HAP-1 (cell line): ENCODE measurements around the gene CTNS.
"Not testable (repeated sequence)": the region's sequence is repeated elsewhere in the genome, so short reads cannot be mapped to it uniquely, and the experiment has no call there.

Experiments
- DNase-seq, 2 experiments: peaks; one replicate each; pipeline ENCODE4 v3.0.0-alpha.2; 2016 to 2020; ENCODE audit warnings: low spot score in 2 of 2
- H3K27me3 ChIP-seq: fragments of 250-450 bp; sonication (Bioruptor Pico); 2 replicates; pipeline ENCODE4 v1.5.1; 2020; ENCODE audit warnings: low read depth, mild to moderate bottlenecking, moderate library complexity
- H3K36me3 ChIP-seq: fragments of 250-450 bp; sonication (Bioruptor Pico); replicated peaks from 2 replicates; pipeline ENCODE4 v1.5.1; 2020; ENCODE audit warnings: mild to moderate bottlenecking
- H3K4me1 ChIP-seq: fragments of 250-450 bp; sonication (Bioruptor Pico); 2 replicates; pipeline ENCODE4 v1.5.1; 2020; ENCODE audit warnings: mild to moderate bottlenecking
- H3K4me3 ChIP-seq: fragments of 250-450 bp; sonication (Bioruptor Pico); 2 replicates; pipeline ENCODE4 v1.5.1; 2020; ENCODE audit warnings: mild to moderate bottlenecking, moderate library complexity
- H3K9me3 ChIP-seq: fragments of 250-450 bp; sonication (Bioruptor Pico); 2 replicates; pipeline ENCODE4 v1.5.1; 2020; ENCODE audit warnings: mild to moderate bottlenecking, moderate library complexity
- in situ Hi-C: fragments of 300-500 bp; cut with MboI; formaldehyde crosslinking; loops from 3 replicates; pipeline ENCODE4 v1.14.3; 2020; ENCODE audit warnings: low sequenced_read_pairs, inconsistent platforms, mixed read lengths

CTNS gene

GRCh38 chr17:3690094-3690715, 53.6 kb downstream of the CTNS start:
- H3K27me3 ChIP-seq = no peaks in the 10 kb centered on the region
- H3K4me3 ChIP-seq = no peak overlapping the region
- no peaks in the 10 kb centered on the region for H3K36me3 ChIP-seq
- H3K9me3 ChIP-seq = no peaks in the 10 kb centered on the region
- peaks cover 15% of the 10 kb centered on the region for H3K4me1 ChIP-seq
- in situ Hi-C loops = no loop called here
- DNase-seq = no peak

GRCh38 chr17:3691617-3692067, 55.1 kb downstream of the CTNS start:
- H3K36me3 ChIP-seq = no peaks in the 10 kb centered on the region
- no peak for DNase-seq
- H3K4me3 ChIP-seq = no peak overlapping the region
- no peaks in the 10 kb centered on the region for H3K9me3 ChIP-seq
- H3K27me3 ChIP-seq = no peaks in the 10 kb centered on the region
- in situ Hi-C loops = no loop called here
- H3K4me1 ChIP-seq = peaks cover 24% of the 10 kb centered on the region

DNA sequence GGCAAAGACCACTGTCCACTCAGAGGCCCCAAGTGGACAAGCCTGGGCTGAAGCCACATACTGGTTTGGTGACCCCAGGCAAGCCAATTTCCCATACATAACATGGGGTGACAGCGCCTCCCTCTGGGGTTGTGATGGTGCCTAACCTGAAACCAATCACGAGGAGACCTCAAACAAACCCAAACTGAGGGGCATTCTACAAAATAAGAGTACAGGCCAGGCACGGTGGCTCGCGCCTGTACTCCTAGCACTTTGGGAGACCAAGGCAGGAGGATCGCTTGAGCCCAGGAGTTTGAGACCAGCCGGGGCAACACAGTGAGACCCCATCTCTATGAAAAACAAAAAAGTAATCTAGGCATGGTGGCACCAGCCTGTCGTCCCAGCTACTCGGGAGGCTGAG, 55.8 kb downstream of the CTNS start:
- DNase-seq = no peak
- peaks cover 24% of the 10 kb centered on the region for H3K4me1 ChIP-seq
- H3K9me3 ChIP-seq = no peaks in the 10 kb centered on the region
- in situ Hi-C loops = no loop called here
- H3K27me3 ChIP-seq = no peaks in the 10 kb centered on the region
- H3K36me3 ChIP-seq = no peaks in the 10 kb centered on the region
- H3K4me3 ChIP-seq = no peak overlapping the region

- Histone ChIP-seq H3K4me3 (no peak overlapping the region), H3K27me3 (no peaks in the 10 kb centered on the region), H3K36me3 (no peaks in the 10 kb centered on the region), H3K9me3 (no peaks in the 10 kb centered on the region), H3K4me1 (peaks cover 24% of the 10 kb centered on the region)
- in situ Hi-C loops = no loop called here
- DNase-seq = no peak
Measured at GRCh38 chr17:3693141-3693540, 56.6 kb downstream of the CTNS start.

DNA sequence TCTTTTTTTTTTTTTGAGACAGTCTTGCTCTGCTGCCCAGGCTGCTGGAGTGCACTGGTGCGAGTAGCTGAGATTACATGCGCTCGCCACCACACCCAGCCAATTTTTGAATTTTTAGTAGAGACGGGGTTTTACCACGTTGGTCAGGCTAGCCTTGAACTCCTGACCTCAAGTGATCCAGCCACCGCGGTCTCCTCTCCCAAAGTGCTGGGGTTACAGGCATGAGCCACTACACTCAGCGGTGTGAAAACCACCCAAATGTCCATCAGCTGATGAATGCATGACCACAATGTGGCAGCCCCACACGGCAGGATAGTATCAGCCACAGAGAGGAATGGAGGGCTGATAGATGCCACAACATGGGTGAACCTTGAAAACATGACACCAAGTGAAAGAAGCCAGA, 57.3 kb downstream of the CTNS start:
- no peaks in the 10 kb centered on the region for H3K9me3 ChIP-seq
- H3K27me3 ChIP-seq = no peaks in the 10 kb centered on the region
- in situ Hi-C loops = no loop called here
- peaks cover 24% of the 10 kb centered on the region for H3K4me1 ChIP-seq
- DNase-seq = no peak
- no peaks in the 10 kb centered on the region for H3K36me3 ChIP-seq
- H3K4me3 ChIP-seq = no peak overlapping the region

GRCh38 chr17:3695129-3695722, 58.7 kb downstream of the CTNS start:
- Histone ChIP-seq H3K9me3 (no peaks in the 10 kb centered on the region), H3K4me1 (peaks cover 24% of the 10 kb centered on the region), H3K27me3 (no peaks in the 10 kb centered on the region), H3K36me3 (no peaks in the 10 kb centered on the region), H3K4me3 (peak overlapping the region; percentile 40)
- no peak for DNase-seq
- in situ Hi-C loops = no loop called here

GRCh38 chr17:3695723-3696411, 59.3 kb downstream of the CTNS start, which contains the start of gene P2RX5:
Gene P2RX5 (minus strand): TSS chr17:3696155. CDS start chr17:3696005, 150 bp downstream.
- no peaks in the 10 kb centered on the region for H3K9me3 ChIP-seq
- H3K27me3 ChIP-seq = no peaks in the 10 kb centered on the region
- peak; percentile 5 to 70 for DNase-seq
- in situ Hi-C loops = no loop called here
- H3K4me1 ChIP-seq = peaks cover 28% of the 10 kb centered on the region
- H3K4me3 ChIP-seq = peak within 1 kb of the TSS; percentile 40
- no peaks in the 10 kb centered on the region for H3K36me3 ChIP-seq

GRCh38 chr17:3697103-3697476, 60.5 kb downstream of the CTNS start:
- Histone ChIP-seq H3K27me3 (no peaks in the 10 kb centered on the region), H3K4me3 (no peak overlapping the region), H3K9me3 (no peaks in the 10 kb centered on the region), H3K4me1 (peaks cover 30% of the 10 kb centered on the region), H3K36me3 (no peaks in the 10 kb centered on the region)
- no peak for DNase-seq
- in situ Hi-C loops = no loop called here

DNA sequence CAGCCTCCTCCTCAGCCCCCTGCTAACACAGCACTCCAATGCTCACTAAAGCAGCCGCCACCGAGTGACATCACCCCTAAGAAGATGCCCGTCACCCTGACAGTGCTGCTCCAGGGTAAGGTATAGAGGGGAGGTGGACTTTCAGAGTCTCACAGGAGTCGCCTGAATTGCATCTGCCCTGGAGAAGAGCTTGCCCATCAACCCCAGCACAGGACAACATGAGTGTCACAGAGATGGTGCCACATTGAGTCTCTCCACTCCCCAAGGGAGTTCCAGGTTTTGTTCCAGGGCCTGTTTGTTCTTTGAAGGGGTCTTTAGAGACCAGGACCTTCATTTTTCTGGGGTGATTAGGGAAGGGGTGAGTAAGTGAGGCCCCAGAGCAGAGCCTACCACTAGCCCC, 61.6 kb downstream of the CTNS start:
- Histone ChIP-seq H3K4me1 (peaks cover 28% of the 10 kb centered on the region), H3K4me3 (no peak overlapping the region), H3K9me3 (no peaks in the 10 kb centered on the region), H3K27me3 (no peaks in the 10 kb centered on the region), H3K36me3 (no peaks in the 10 kb centered on the region)
- DNase-seq = no peak
- in situ Hi-C loops = no loop called here

DNA sequence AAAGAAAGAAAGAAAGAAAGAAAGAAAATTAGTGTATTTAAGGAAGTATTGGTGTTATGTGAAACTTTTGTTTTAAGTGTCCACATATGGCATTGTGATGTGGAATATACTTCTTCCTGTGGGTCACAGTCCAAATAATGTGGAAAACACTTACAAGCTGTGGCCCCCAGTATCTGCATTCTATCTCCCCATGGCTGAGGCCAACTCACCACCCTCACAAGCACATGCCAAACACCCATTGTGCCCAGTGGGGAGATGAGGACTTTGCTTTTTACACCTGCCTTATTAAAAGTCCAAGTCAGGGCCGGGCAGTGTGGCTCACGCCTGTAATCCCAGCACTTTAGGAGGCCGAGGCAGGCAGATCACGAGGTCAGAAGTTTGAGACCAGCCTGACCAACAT, 63.4 kb downstream of the CTNS start:
- in situ Hi-C loops = no loop called here
- no peak for DNase-seq

DNA sequence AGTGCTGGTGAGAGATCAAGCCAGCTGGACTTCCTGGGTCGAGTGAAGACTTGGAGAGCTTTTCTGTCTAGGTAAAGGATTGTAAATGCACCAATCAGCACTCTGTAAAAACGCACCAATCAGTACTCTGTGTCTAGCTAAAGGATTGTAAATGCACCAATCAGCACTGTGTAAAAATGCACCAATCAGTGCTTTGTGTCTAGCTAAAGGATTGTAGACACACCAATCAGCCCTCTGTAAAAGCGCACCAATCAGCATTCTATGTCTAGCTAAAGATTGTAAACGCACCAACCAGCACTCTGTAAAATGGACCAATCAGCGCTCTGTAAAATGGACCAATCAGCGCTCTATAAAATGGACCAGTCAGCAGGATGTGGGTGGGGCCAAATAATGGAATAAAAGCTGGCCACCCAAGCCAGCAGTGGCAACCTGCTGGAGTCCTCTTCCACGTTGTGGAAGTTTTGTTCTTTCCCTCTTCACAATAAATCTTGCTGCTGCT, 65.5 kb downstream of the CTNS start:
- H3K36me3 ChIP-seq, H3K9me3 ChIP-seq, in situ Hi-C loops, H3K4me1 ChIP-seq, DNase-seq, H3K27me3 ChIP-seq, H3K4me3 ChIP-seq: not testable (repeated sequence)

More for the DNA sequence above, 63.4 kb downstream of the CTNS start:
- Histone ChIP-seq H3K27me3 (no peaks in the 10 kb centered on the region), H3K4me1 (peaks cover 17% of the 10 kb centered on the region), H3K36me3 (no peaks in the 10 kb centered on the region), H3K4me3 (no peak overlapping the region), H3K9me3 (no peaks in the 10 kb centered on the region)

DNA sequence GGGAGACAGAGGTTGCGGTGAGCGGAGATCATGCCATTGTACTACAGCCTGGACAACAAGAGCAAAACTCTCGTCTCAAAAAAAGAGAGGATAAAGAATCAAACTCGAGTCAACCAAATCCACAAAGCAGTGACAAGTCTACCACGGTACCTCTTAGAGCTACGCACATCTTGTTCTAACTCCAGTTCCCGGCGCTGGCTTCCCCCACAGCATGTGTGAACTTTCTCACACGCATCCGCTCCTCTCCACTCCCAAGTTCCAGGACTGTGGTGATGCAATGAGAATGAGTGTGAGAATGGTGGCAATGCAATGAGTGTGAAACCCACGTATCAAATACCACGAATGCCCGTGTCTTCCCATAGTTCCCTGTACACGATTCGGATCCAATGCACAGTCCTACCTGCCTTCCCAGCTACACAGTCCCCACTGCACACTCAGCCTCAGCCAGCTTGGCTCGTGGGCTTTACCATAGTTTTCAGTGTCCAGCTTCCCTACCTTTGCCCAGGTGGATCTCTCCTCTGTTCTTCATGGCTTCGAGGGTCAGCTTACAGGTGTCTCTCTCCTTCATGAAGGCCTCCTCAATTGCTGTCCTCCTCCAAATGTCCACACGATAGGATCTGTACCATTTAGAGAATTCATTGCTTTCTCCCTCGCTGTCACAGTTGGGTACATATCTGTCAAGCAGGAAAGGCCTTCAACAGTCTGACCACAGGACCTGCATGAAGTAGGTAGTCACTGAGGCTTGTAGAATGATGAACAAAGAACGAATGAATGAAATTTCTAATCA, 68.6 kb downstream of the CTNS start:
- in situ Hi-C loops = no loop called here
- Histone ChIP-seq H3K4me3 (no peak overlapping the region), H3K27me3 (no peaks in the 10 kb centered on the region), H3K9me3 (no peaks in the 10 kb centered on the region), H3K4me1 (peaks cover 6% of the 10 kb centered on the region), H3K36me3 (no peaks in the 10 kb centered on the region)
- no peak for DNase-seq

- in situ Hi-C loops = not testable (repeated sequence)
Measured at GRCh38 chr17:3705718-3705984, 69.1 kb downstream of the CTNS start.

DNA sequence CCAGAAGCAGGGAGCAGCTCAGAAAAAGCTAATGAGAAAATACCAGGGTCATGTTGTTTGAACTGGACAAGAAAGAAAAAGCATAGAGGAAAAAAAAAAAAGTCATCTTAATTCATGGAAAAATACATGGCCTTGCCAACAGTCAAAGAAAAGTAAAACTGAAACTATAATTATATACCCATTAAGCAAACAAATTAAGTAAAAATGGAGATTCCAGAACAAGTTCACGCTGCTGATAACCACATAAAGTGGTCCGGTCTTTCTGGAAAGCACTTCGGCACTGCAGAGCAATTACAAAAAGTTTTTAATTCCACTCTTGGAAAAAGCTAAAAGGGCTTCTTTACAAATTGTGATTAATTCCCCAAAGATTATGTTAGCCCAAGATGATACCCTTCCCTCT, 71.8 kb downstream of the CTNS start:
- in situ Hi-C loops = no loop called here
- no peak for DNase-seq

More at GRCh38 chr17:3705718-3705984, 69.1 kb downstream of the CTNS start:
- not testable (repeated sequence) for H3K27me3 ChIP-seq, H3K9me3 ChIP-seq, DNase-seq, H3K4me3 ChIP-seq, H3K4me1 ChIP-seq, H3K36me3 ChIP-seq

More for the DNA sequence above, 71.8 kb downstream of the CTNS start:
- H3K9me3 ChIP-seq = no peaks in the 10 kb centered on the region
- H3K36me3 ChIP-seq = peaks cover 11% of the 10 kb centered on the region; the same call in 1 of the 2 replicates
- H3K27me3 ChIP-seq = no peaks in the 10 kb centered on the region
- H3K4me3 ChIP-seq = no peak overlapping the region
- no peaks in the 10 kb centered on the region for H3K4me1 ChIP-seq
